Uterus (tissue), 2 donors: ENCODE data around the gene NOLC1.

ENCODE experiments used
- POLR2A ChIP-seq, 2 donors: fragments of 450-650 bp; IDR thresholded peaks; one replicate each; pipeline ENCODE4 v1.6.1; 2016; ENCODE audit warnings: antibody characterized with exemption in 2 of 2, mild to moderate bottlenecking in 1 of 2, moderate library complexity in 1 of 2
- TF ChIP-seq, protein P1 (sequence below), 4 experiments: fragments of 200-600 bp in 2 of 4; fragments of 450-650 bp in 2 of 4; sonication (generic) in 2 of 4; IDR thresholded peaks; one replicate each; pipeline ENCODE4 v1.5.1; 2016 to 2019; ENCODE audit warnings: antibody characterized with exemption in 4 of 4, mild to moderate bottlenecking in 2 of 4, moderate library complexity in 1 of 4

- TF ChIP-seq, protein P1, sequence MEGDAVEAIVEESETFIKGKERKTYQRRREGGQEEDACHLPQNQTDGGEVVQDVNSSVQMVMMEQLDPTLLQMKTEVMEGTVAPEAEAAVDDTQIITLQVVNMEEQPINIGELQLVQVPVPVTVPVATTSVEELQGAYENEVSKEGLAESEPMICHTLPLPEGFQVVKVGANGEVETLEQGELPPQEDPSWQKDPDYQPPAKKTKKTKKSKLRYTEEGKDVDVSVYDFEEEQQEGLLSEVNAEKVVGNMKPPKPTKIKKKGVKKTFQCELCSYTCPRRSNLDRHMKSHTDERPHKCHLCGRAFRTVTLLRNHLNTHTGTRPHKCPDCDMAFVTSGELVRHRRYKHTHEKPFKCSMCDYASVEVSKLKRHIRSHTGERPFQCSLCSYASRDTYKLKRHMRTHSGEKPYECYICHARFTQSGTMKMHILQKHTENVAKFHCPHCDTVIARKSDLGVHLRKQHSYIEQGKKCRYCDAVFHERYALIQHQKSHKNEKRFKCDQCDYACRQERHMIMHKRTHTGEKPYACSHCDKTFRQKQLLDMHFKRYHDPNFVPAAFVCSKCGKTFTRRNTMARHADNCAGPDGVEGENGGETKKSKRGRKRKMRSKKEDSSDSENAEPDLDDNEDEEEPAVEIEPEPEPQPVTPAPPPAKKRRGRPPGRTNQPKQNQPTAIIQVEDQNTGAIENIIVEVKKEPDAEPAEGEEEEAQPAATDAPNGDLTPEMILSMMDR (IDR thresholded peaks at IDR 0.05): no peak
- TF ChIP-seq POLR2A (IDR thresholded peaks at IDR 0.05): no peak
These were observed 56.3 kb downstream of the NOLC1 start for GRCh38 chr10:102208311-102209035.
